Measurements from ENCODE around the gene GRK3.
"Not testable (repeated sequence)": the region's sequence is repeated elsewhere in the genome, so short reads cannot be mapped to it uniquely, and the experiment has no call there.

DNA sequence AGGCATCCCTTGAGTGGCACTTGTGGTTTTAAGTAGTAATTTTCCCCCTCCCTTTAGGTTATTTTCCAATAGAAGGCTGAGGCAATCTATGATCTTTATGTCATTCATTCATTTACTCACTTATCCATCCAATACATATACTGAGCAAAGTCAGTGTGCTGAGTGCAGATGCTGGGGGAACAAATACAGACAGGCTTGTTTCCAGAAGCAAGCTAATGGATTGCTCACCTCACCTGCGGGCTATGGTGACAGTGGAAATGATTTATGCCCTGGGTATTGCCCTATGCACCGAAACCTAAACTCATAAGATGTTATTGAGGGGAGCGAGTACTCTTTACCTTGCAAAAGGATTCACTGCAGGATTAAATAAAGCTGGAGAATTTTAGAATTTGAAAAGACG is 4.6 kb upstream of the GRK3 start:
- not testable (repeated sequence) for TF ChIP-seq CTCF (IDR thresholded peaks at IDR 0.05 in 2 of 3, conservative IDR thresholded peaks at IDR 0.05 in 1 of 3; ENCODE audit: control insufficient read depth in 2 of 3, extremely low read depth in 1 of 3, insufficient read depth in 1 of 3, low read depth in 3 of 3, low read length in 3 of 3); CHD1 (IDR thresholded peaks at IDR 0.05; ENCODE audit: low read depth, low read length); USF2 (IDR thresholded peaks at IDR 0.05; ENCODE audit: borderline replicate concordance, low read depth, low read length); POLR2A (IDR thresholded peaks at IDR 0.05; ENCODE audit: low read depth, low read length); HDAC2 (IDR thresholded peaks at IDR 0.05)

Data from GM12878 (cell line).